ENCODE results near the gene TMEM178A.
"Not testable (repeated sequence)": the region's sequence is repeated elsewhere in the genome, so short reads cannot be mapped to it uniquely, and the experiment has no call there.

Gene TMEM178A

GRCh38 chr2:39665811-39666490 is at the start of gene TMEM178A:
Gene TMEM178A (plus strand): TSS chr2:39665917. CDS start chr2:39665975, 58 bp downstream.
- no peak for DNase-seq

- no peak for DNase-seq
Observed at GRCh38 chr2:39618236-39618635, 47.5 kb upstream of the TMEM178A start.

GRCh38 chr2:39618736-39619135 is 47.0 kb upstream of the TMEM178A start:
- DNase-seq = no peak

GRCh38 chr2:39620067-39620466 is 45.6 kb upstream of the TMEM178A start:
- DNase-seq = no peak

GRCh38 chr2:39621596-39621995 is 44.1 kb upstream of the TMEM178A start:
- no peak for DNase-seq

GRCh38 chr2:39622860-39623259 is 42.9 kb upstream of the TMEM178A start:
- no peak for DNase-seq

- no peak for DNase-seq
Observed at GRCh38 chr2:39623917-39624316, 41.8 kb upstream of the TMEM178A start.

GRCh38 chr2:39625193-39625926 is 40.4 kb upstream of the TMEM178A start:
- no peak for DNase-seq

- no peak for DNase-seq
Observed at GRCh38 chr2:39625927-39626270, 39.8 kb upstream of the TMEM178A start.

- not testable (repeated sequence) for DNase-seq
Observed at GRCh38 chr2:39628346-39628745, 37.4 kb upstream of the TMEM178A start.

- DNase-seq = no peak
Observed at GRCh38 chr2:39629646-39630045, 36.1 kb upstream of the TMEM178A start.

GRCh38 chr2:39631256-39631655 is 34.5 kb upstream of the TMEM178A start:
- DNase-seq = no peak

GRCh38 chr2:39631718-39632117 is 34.0 kb upstream of the TMEM178A start:
- DNase-seq = no peak

GRCh38 chr2:39632876-39633275 is 32.8 kb upstream of the TMEM178A start:
- no peak for DNase-seq

GRCh38 chr2:39636306-39636705 is 29.4 kb upstream of the TMEM178A start:
- DNase-seq = no peak

- DNase-seq = no peak
Observed at GRCh38 chr2:39638581-39638980, 27.1 kb upstream of the TMEM178A start.

- DNase-seq = no peak
Observed at GRCh38 chr2:39640107-39640506, 25.6 kb upstream of the TMEM178A start.

GRCh38 chr2:39640681-39641080 is 25.0 kb upstream of the TMEM178A start:
- no peak for DNase-seq

GRCh38 chr2:39641635-39642034 is 24.1 kb upstream of the TMEM178A start:
- no peak for DNase-seq

GRCh38 chr2:39642051-39642718 is 23.5 kb upstream of the TMEM178A start:
- no peak for DNase-seq

- no peak for DNase-seq
Observed at GRCh38 chr2:39645826-39646225, 19.9 kb upstream of the TMEM178A start.

GRCh38 chr2:39646267-39646666 is 19.4 kb upstream of the TMEM178A start:
- DNase-seq = no peak

- no peak for DNase-seq
Observed at GRCh38 chr2:39647104-39647765, 18.5 kb upstream of the TMEM178A start.

GRCh38 chr2:39648580-39648979 is 17.1 kb upstream of the TMEM178A start:
- no peak for DNase-seq

All from activated CD4-positive, alpha-beta T cell treated with anti-CD3 and anti-CD28 coated beads, Interleukin-2, amount 50 U/mL, for 4 hours (primary cell).